ENCODE measurements around the gene CPZ.
"Not testable (repeated sequence)": the region's sequence is repeated elsewhere in the genome, so short reads cannot be mapped to it uniquely, and the experiment has no call there.

The CPZ gene

GRCh38 chr4:8557151-8558076 lies 35.2 kb upstream of the CPZ start:
- no peak for DNase-seq

- DNase-seq, result no peak
Observed at GRCh38 chr4:8558080-8558960, 34.2 kb upstream of the CPZ start.

- no peak for DNase-seq
Observed at GRCh38 chr4:8559011-8559410, 33.6 kb upstream of the CPZ start.

- no peak for DNase-seq
Observed at GRCh38 chr4:8559524-8560264, 32.9 kb upstream of the CPZ start.

GRCh38 chr4:8560265-8561047 lies 32.1 kb upstream of the CPZ start:
- DNase-seq, result no peak

GRCh38 chr4:8564595-8564994 lies 28.0 kb upstream of the CPZ start:
- DNase-seq, result no peak

GRCh38 chr4:8568068-8568668 lies 24.4 kb upstream of the CPZ start:
- DNase-seq, result no peak

- no peak for DNase-seq
Observed at GRCh38 chr4:8570201-8570600, 22.4 kb upstream of the CPZ start.

GRCh38 chr4:8571702-8572685 lies 20.6 kb upstream of the CPZ start:
- no peak for DNase-seq

GRCh38 chr4:8573266-8573665 lies 19.3 kb upstream of the CPZ start:
- DNase-seq, result no peak

GRCh38 chr4:8574796-8575370 lies 17.7 kb upstream of the CPZ start:
- no peak for DNase-seq

GRCh38 chr4:8575457-8575856 lies 17.1 kb upstream of the CPZ start:
- no peak for DNase-seq

GRCh38 chr4:8576591-8576990 lies 16.0 kb upstream of the CPZ start:
- not testable (repeated sequence) for DNase-seq

GRCh38 chr4:8577046-8577445 lies 15.5 kb upstream of the CPZ start:
- DNase-seq, result no peak

- DNase-seq, result no peak
Observed at GRCh38 chr4:8577972-8578371, 14.6 kb upstream of the CPZ start.

GRCh38 chr4:8578717-8579116 lies 13.8 kb upstream of the CPZ start:
- no peak for DNase-seq

- no peak for DNase-seq
Observed at GRCh38 chr4:8579526-8580320, 12.8 kb upstream of the CPZ start.

- DNase-seq, result no peak
Observed at GRCh38 chr4:8580321-8581093, 12.1 kb upstream of the CPZ start, which contains the start of gene GPR78. GPR78 (plus strand) TSS chr4:8580392; CDS start chr4:8580983, 591 bp downstream.
